Sigmoid colon (tissue), 7 donors: ENCODE measurements around the gene YPEL2. TPM values are rescaled to one million over a fixed set of nuclear protein-coding genes. Genes with fewer than 3 reads are reported as not detected.

Experiments used
- DNase-seq: peaks from one replicate; pipeline ENCODE4 v3.0.0-alpha.2; 2019
- H3K27ac ChIP-seq, 4 donors: fragments of 200-600 bp; sonication (generic); one replicate each; pipeline ENCODE4 v1.5.1; 2016 to 2019; ENCODE audit warnings: mild to moderate bottlenecking in 1 of 4
- H3K27me3 ChIP-seq, 3 donors: fragments of 200-600 bp; sonication (generic); one replicate each; pipeline ENCODE4 v1.5.1; 2019; ENCODE audit warnings: mild to moderate bottlenecking in 1 of 3
- H3K36me3 ChIP-seq, 4 donors: fragments of 200-600 bp; sonication (generic); one replicate each; pipeline ENCODE4 v1.5.1; 2016 to 2019
- H3K4me1 ChIP-seq, 4 donors: fragments of 200-600 bp; sonication (generic); one replicate each; pipeline ENCODE4 v1.5.1; 2017 to 2019
- H3K4me3 ChIP-seq, 4 donors: fragments of 200-600 bp; sonication (generic); one replicate each; pipeline ENCODE4 v1.5.1; 2017 to 2019; ENCODE audit warnings: mild to moderate bottlenecking in 2 of 4, moderate library complexity in 1 of 4
- H3K9me3 ChIP-seq, 4 donors: fragments of 200-600 bp in 3 of 4; sonication (generic) in 3 of 4; one replicate each; pipeline versions ENCODE4 v1.5.1 to v1.6.1; 2013 to 2019
- EP300 ChIP-seq, 4 donors: sonication (generic); formaldehyde crosslinking; IDR thresholded peaks; one replicate each; pipeline ENCODE4 v1.6.1; 2017; ENCODE audit warnings: antibody characterized with exemption in 4 of 4
- POLR2A ChIP-seq, 2 donors: fragments of 450-650 bp; IDR thresholded peaks; one replicate each; pipeline ENCODE4 v1.6.1; 2016; ENCODE audit warnings: antibody characterized with exemption in 2 of 2, mild to moderate bottlenecking in 2 of 2, moderate library complexity in 2 of 2
- POLR2AphosphoS5 ChIP-seq, 4 donors: sonication (generic); formaldehyde crosslinking; IDR thresholded peaks; one replicate each; pipeline ENCODE4 v1.6.1; 2017; ENCODE audit warnings: antibody characterized with exemption in 4 of 4
- WGBS, 2 donors: extraction: QIAGEN DNeasy Blood & Tissue Kit; methylation state at CpG; one replicate each; pipeline ENCODE4 v1.1.7; 2013; 5-methylcytosine and 5-hydroxymethylcytosine counted together
- intact Hi-C: fragments of 100-400 bp; cut with DNase I; formaldehyde crosslinking; loops from one replicate; pipeline ENCODE4 v1.15.1; 2023
- polyA plus RNA-seq, 3 donors: library from polyadenylated mRNA; stranded (reverse); fragments of 200-250 nt; gene quantifications; one replicate each; pipeline ENCODE4 v1.2.3, GENCODE V29; 2013
- total RNA-seq, 4 donors: library from RNA; depleted of rRNA; stranded (reverse); fragments of >200 nt; gene quantifications; one replicate each; pipeline ENCODE4 v1.1.0, GENCODE V29; 2016
- TF ChIP-seq, protein P1 (sequence below), 4 experiments: fragments of 450-650 bp in 3 of 4; fragments of 200-600 bp in 1 of 4; IDR thresholded peaks; one replicate each; pipeline ENCODE4 v1.5.1; 2016 to 2019; ENCODE audit warnings: antibody characterized with exemption in 4 of 4, mild to moderate bottlenecking in 3 of 4, moderate library complexity in 2 of 4
- donor health status: healthy with polysubstance abuse.
- donor health status: Bipolar disorder and iron deficiency.
- donor health status: healthy.

YPEL2 gene
- total and polyA plus RNA-seq, 7 donors = 10.2 to 35.7 (median 25.8) TPM

DNA sequence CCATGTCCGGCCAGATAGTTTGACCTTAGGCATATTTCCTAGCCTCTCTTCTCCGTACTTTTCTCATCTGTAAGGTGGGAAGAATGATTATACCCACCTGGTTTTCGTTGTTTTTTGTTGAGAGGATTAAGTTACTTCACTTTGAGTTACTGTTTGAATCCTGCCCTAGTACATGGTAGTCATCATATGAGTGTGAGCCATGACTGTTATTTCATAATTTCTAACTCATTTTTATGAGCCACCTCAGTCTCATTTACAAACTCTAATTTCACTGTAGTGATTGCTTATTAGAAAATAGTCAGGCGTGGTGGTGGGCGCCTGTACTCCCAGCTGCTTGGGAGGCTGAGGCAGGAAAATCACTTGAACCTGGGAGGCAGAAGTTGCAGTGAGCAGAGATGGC lies 45.1 kb downstream of the YPEL2 start:
- TF ChIP-seq, protein P1, sequence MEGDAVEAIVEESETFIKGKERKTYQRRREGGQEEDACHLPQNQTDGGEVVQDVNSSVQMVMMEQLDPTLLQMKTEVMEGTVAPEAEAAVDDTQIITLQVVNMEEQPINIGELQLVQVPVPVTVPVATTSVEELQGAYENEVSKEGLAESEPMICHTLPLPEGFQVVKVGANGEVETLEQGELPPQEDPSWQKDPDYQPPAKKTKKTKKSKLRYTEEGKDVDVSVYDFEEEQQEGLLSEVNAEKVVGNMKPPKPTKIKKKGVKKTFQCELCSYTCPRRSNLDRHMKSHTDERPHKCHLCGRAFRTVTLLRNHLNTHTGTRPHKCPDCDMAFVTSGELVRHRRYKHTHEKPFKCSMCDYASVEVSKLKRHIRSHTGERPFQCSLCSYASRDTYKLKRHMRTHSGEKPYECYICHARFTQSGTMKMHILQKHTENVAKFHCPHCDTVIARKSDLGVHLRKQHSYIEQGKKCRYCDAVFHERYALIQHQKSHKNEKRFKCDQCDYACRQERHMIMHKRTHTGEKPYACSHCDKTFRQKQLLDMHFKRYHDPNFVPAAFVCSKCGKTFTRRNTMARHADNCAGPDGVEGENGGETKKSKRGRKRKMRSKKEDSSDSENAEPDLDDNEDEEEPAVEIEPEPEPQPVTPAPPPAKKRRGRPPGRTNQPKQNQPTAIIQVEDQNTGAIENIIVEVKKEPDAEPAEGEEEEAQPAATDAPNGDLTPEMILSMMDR (IDR thresholded peaks at IDR 0.05) = no peak
- TF ChIP-seq POLR2A (IDR thresholded peaks at IDR 0.05) (no peak), POLR2AphosphoS5 (IDR thresholded peaks at IDR 0.05) (no peak), EP300 (IDR thresholded peaks at IDR 0.05) (no peak)
- WGBS, 2 donors = 96 to 98% methylated on average over 5 of the region's 5 CpGs
- Histone ChIP-seq H3K27ac (peak overlapping the region; percentile 28 to 95 (median 92)), H3K27me3 (no peaks in the 10 kb centered on the region), H3K9me3 (no peaks in the 10 kb centered on the region), H3K36me3 (no peaks in the 10 kb centered on the region), H3K4me3 (no peak overlapping the region), H3K4me1 (peaks cover 0 to 98% (median 92%) of the 10 kb centered on the region in 4 donors)
- intact Hi-C loops = no loop called here
- DNase-seq = no peak

DNA sequence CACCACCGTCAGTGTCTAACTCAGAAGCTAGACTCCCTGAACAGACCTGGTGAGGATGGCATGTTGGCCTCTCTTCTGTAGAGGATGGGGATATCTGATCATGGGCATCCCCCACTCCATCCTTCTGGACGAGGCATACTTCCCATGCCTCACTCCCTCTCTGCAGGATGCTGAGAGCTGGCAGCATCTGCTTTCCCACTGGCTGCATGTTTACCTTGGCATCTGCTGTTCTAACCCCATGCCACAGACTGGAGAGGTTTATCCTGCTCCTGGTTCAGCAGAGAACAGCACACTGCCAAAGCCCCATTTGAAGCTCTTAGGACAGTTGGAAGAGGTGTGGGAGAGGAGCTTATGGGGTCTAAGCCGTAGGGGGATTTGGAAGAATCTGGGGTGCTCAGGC lies 46.0 kb downstream of the YPEL2 start:
- intact Hi-C loops = no loop called here
- no peaks in the 10 kb centered on the region for H3K9me3 ChIP-seq
- H3K4me3 ChIP-seq = no peak overlapping the region
- peak overlapping the region; percentile 51 to 95 (median 92) for H3K27ac ChIP-seq
- DNase-seq = peak; percentile 54
- TF ChIP-seq, protein P1 (IDR thresholded peaks at IDR 0.05) = no peak
- TF ChIP-seq EP300 (IDR thresholded peaks at IDR 0.05) = no peak
- no peak for TF ChIP-seq POLR2A (IDR thresholded peaks at IDR 0.05)
- no peak for TF ChIP-seq POLR2AphosphoS5 (IDR thresholded peaks at IDR 0.05)
- H3K36me3 ChIP-seq = no peaks in the 10 kb centered on the region
- H3K4me1 ChIP-seq = peaks cover 0 to 97% (median 92%) of the 10 kb centered on the region in 4 donors
- H3K27me3 ChIP-seq = no peaks in the 10 kb centered on the region
- 82 to 89% methylated on average over 3 of the region's 3 CpGs for WGBS, 2 donors

DNA sequence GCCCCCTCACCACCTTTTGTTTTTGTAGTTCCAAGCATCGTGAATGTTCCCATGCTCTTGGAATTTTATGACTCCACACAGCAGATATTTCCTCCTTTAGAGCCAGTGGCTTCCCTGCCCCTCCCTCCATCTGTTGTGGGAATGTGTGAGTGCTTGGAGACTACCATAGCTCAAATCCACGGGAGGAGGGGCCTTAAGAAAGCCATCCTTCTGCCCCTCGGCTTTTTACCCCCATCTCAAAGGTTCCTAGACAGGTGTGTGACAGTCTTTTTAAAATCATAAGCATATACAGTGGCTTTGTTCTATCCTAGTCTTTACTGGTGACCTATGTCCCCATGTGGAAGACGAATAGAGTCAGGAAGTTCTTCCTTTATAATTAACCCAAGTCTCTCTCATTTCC lies 47.2 kb downstream of the YPEL2 start:
- intact Hi-C loops = no loop called here
- TF ChIP-seq, protein P1 (IDR thresholded peaks at IDR 0.05) = no peak
- TF ChIP-seq POLR2AphosphoS5 (IDR thresholded peaks at IDR 0.05) = peak in 1 of 4 donors; percentile 17
- no peaks in the 10 kb centered on the region for H3K27me3 ChIP-seq
- WGBS, 2 donors = 13 to 56% methylated on average over 4 of the region's 4 CpGs
- H3K9me3 ChIP-seq = no peaks in the 10 kb centered on the region
- no peak overlapping the region for H3K4me3 ChIP-seq
- H3K4me1 ChIP-seq = peaks cover 0 to 85% (median 81%) of the 10 kb centered on the region in 4 donors
- peak; percentile 57 for DNase-seq
- no peaks in the 10 kb centered on the region for H3K36me3 ChIP-seq
- peak overlapping the region; percentile 51 to 95 (median 92) for H3K27ac ChIP-seq

GRCh38 chr17:59380474-59380873 lies 49.0 kb downstream of the YPEL2 start:
- WGBS, 2 donors = 55 to 76% methylated on average over 3 of the region's 3 CpGs
- no peak overlapping the region for H3K4me3 ChIP-seq
- no peaks in the 10 kb centered on the region for H3K27me3 ChIP-seq
- peak; percentile 24 for DNase-seq
- peak overlapping the region; percentile 70 to 95 (median 92) for H3K27ac ChIP-seq
- H3K36me3 ChIP-seq = no peaks in the 10 kb centered on the region
- no peaks in the 10 kb centered on the region for H3K9me3 ChIP-seq
- intact Hi-C loops = no loop called here
- peaks cover 0 to 74% (median 67%) of the 10 kb centered on the region in 4 donors for H3K4me1 ChIP-seq
- TF ChIP-seq, protein P1 (IDR thresholded peaks at IDR 0.05) = no peak
- TF ChIP-seq POLR2AphosphoS5 (IDR thresholded peaks at IDR 0.05) = no peak
- no peak for TF ChIP-seq POLR2A (IDR thresholded peaks at IDR 0.05)
- TF ChIP-seq EP300 (IDR thresholded peaks at IDR 0.05) = no peak
